Measurements from ENCODE around the gene RPUSD4. TPM values are rescaled to one million over a fixed set of nuclear protein-coding genes. Genes with fewer than 3 reads are reported as not detected.

RPUSD4 gene
- total RNA-seq, 1 donor = 19.0 TPM

- no peak for DNase-seq (ENCODE audit: low read depth)
- no peak overlapping the region for H3K4me3 ChIP-seq (ENCODE audit: low read depth, low read length)
- no peak for TF ChIP-seq CTCF (IDR thresholded peaks at IDR 0.05; ENCODE audit: insufficient read depth, low read depth, low read length)
Observed at GRCh38 chr11:126225295-126225665, 13.8 kb upstream of the RPUSD4 start.

- DNase-seq (ENCODE audit: low read depth) = no peak
- TF ChIP-seq CTCF (IDR thresholded peaks at IDR 0.05; ENCODE audit: insufficient read depth, low read depth, low read length) = no peak
- no peak overlapping the region for H3K4me3 ChIP-seq (ENCODE audit: low read depth, low read length)
Observed at GRCh38 chr11:126224647-126225294, 13.3 kb upstream of the RPUSD4 start.

GRCh38 chr11:126219547-126219946 is 8.1 kb upstream of the RPUSD4 start:
- no peak for TF ChIP-seq CTCF (IDR thresholded peaks at IDR 0.05; ENCODE audit: insufficient read depth, low read depth, low read length)
- DNase-seq (ENCODE audit: low read depth) = no peak
- H3K4me3 ChIP-seq (ENCODE audit: low read depth, low read length) = no peak overlapping the region

- TF ChIP-seq CTCF (IDR thresholded peaks at IDR 0.05; ENCODE audit: insufficient read depth, low read depth, low read length) = no peak
- no peak overlapping the region for H3K4me3 ChIP-seq (ENCODE audit: low read depth, low read length)
- DNase-seq (ENCODE audit: low read depth) = no peak
Observed at GRCh38 chr11:126217491-126217890, 6.0 kb upstream of the RPUSD4 start.

- DNase-seq (ENCODE audit: low read depth) = no peak
- H3K4me3 ChIP-seq (ENCODE audit: low read depth, low read length) = no peak overlapping the region
- no peak for TF ChIP-seq CTCF (IDR thresholded peaks at IDR 0.05; ENCODE audit: insufficient read depth, low read depth, low read length)
Observed at GRCh38 chr11:126216526-126217305, 5.3 kb upstream of the RPUSD4 start.

GRCh38 chr11:126214841-126215240 is 3.4 kb upstream of the RPUSD4 start:
- no peak for DNase-seq (ENCODE audit: low read depth)
- H3K4me3 ChIP-seq (ENCODE audit: low read depth, low read length) = no peak overlapping the region
- no peak for TF ChIP-seq CTCF (IDR thresholded peaks at IDR 0.05; ENCODE audit: insufficient read depth, low read depth, low read length)
